Activated T-helper 1 cell treated with Interleukin-2 at 50 U/mL for 16 hours (primary cell): ENCODE data around the gene SHCBP1L.

Source experiments
- DNase-seq: peaks from one replicate; pipeline ENCODE4 v3.0.0-alpha.2; 2020; ENCODE audit warnings: low read depth

The SHCBP1L gene

GRCh38 chr1:182952677-182953444, at the start of gene SHCBP1L:
Gene SHCBP1L, minus strand, starts transcription at chr1:182953166. Its CDS starts 33 bp downstream, at chr1:182953133.
- no peak for DNase-seq

GRCh38 chr1:183002267-183002666, 49.3 kb upstream of the SHCBP1L start:
- no peak for DNase-seq

- DNase-seq = no peak
These were observed 47.4 kb upstream of the SHCBP1L start for GRCh38 chr1:183000167-183000962.

GRCh38 chr1:182998482-182998881, 45.5 kb upstream of the SHCBP1L start:
- DNase-seq = no peak

- no peak for DNase-seq
These were observed 43.9 kb upstream of the SHCBP1L start for GRCh38 chr1:182996816-182997215.

- DNase-seq = no peak
These were observed 42.9 kb upstream of the SHCBP1L start for GRCh38 chr1:182995894-182996293.

GRCh38 chr1:182993746-182994145, 40.8 kb upstream of the SHCBP1L start:
- DNase-seq = no peak

GRCh38 chr1:182990413-182991144, 37.6 kb upstream of the SHCBP1L start:
- no peak for DNase-seq

- no peak for DNase-seq
These were observed 32.9 kb upstream of the SHCBP1L start for GRCh38 chr1:182985876-182986275.

- DNase-seq = no peak
These were observed 31.7 kb upstream of the SHCBP1L start for GRCh38 chr1:182984621-182985020.

GRCh38 chr1:182984138-182984537, 31.2 kb upstream of the SHCBP1L start:
- DNase-seq = no peak

- no peak for DNase-seq
These were observed 25.3 kb upstream of the SHCBP1L start for GRCh38 chr1:182978151-182978853.

GRCh38 chr1:182977480-182977879, 24.5 kb upstream of the SHCBP1L start:
- DNase-seq = no peak

- DNase-seq = no peak
These were observed 21.7 kb upstream of the SHCBP1L start for GRCh38 chr1:182974506-182975191.

- no peak for DNase-seq
These were observed 19.9 kb upstream of the SHCBP1L start for GRCh38 chr1:182972829-182973228.

GRCh38 chr1:182972231-182972630, 19.3 kb upstream of the SHCBP1L start:
- DNase-seq = no peak

GRCh38 chr1:182971219-182971618, 18.3 kb upstream of the SHCBP1L start:
- no peak for DNase-seq

GRCh38 chr1:182968836-182969734, 16.1 kb upstream of the SHCBP1L start:
- DNase-seq = no peak

GRCh38 chr1:182968151-182968741, 15.3 kb upstream of the SHCBP1L start:
- no peak for DNase-seq

GRCh38 chr1:182965861-182966260, 12.9 kb upstream of the SHCBP1L start:
- DNase-seq = no peak
